Measurements from ENCODE around the gene SDK1. TPM values are rescaled to one million over a fixed set of nuclear protein-coding genes. Genes with fewer than 3 reads are reported as not detected.

Gene SDK1
- total and polyA plus RNA-seq, 8 donors, result 1.6 to 11.2 (median 6.6) TPM

GRCh38 chr7:3588341-3588740 is 287.3 kb downstream of the SDK1 start:
- TF ChIP-seq CTCF (IDR thresholded peaks at IDR 0.05), result no peak
- Histone ChIP-seq H3K27me3 (no peaks in the 10 kb centered on the region), H3K4me3 (no peak overlapping the region), H3K4me1 (peaks cover 0 to 10% (median 5%) of the 10 kb centered on the region in 4 donors), H3K36me3 (no peaks in the 10 kb centered on the region), H3K9me3 (no peaks in the 10 kb centered on the region), H3K27ac (no peak overlapping the region)
- DNase-seq, result peak in 1 of 2 donors; percentile 27
- intact Hi-C loops (cut with DNase I; ENCODE audit: low total_unique reads), result no loop called here
- 31 to 49% (median 37%) methylated on average over 3 of the region's 3 CpGs for WGBS, 5 donors

DNA sequence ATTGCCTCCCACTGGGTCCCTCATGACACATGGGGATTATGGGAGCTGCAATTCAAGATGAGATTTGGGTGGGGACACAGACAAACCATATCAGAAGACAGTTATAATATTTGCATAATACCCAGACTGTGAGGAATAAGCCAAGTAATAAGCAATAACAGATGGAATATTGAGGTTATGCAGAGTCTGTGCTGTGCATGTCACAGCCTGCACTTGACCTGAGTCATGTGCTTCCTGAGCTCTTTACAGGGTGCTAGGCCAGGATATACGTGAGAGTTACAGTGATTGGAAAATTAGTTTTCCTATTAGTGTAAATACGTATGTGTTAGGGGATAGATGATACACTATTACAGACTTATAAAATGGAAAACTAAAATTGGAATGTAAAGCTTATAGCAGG is 288.7 kb downstream of the SDK1 start:
- Histone ChIP-seq H3K4me1 (peaks cover 0 to 5% (median 0%) of the 10 kb centered on the region in 4 donors), H3K36me3 (no peaks in the 10 kb centered on the region), H3K4me3 (no peak overlapping the region), H3K9me3 (no peaks in the 10 kb centered on the region), H3K27me3 (no peaks in the 10 kb centered on the region), H3K27ac (no peak overlapping the region)
- intact Hi-C loops (cut with DNase I; ENCODE audit: low total_unique reads), result no loop called here
- WGBS, 5 donors, result 76 to 88% (median 79%) methylated on average over 2 of the region's 2 CpGs
- DNase-seq, result no peak
- no peak for TF ChIP-seq POLR2AphosphoS5 (IDR thresholded peaks at IDR 0.05)
- TF ChIP-seq EP300 (IDR thresholded peaks at IDR 0.05), result no peak
- no peak for TF ChIP-seq CTCF (IDR thresholded peaks at IDR 0.05)
- TF ChIP-seq POLR2A (IDR thresholded peaks at IDR 0.05), result no peak

DNA sequence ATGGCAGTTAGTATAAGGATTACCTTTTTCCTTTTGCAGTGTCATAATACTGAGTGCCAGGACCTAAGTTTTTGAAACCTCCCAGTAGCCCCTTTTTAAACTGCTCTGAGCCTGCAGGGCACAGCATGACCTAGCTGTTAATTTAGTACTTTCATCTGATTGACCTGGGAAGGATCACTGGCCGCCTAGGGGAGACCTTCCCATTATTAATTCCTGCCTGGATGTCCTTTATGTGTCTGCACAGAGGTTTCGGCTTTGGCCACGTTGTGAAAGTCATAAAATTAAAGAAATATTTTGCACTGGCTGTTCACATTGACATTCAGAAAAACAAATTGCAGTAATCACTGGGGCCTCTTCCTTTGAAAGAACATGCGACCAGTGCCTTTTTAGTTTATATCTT is 290.2 kb downstream of the SDK1 start:
- WGBS, 5 donors, result 73 to 89% (median 85%) methylated on average over 4 of the region's 4 CpGs
- Histone ChIP-seq H3K4me1 (peaks cover 0 to 5% (median 0%) of the 10 kb centered on the region in 4 donors), H3K27ac (no peak overlapping the region), H3K9me3 (no peaks in the 10 kb centered on the region), H3K27me3 (no peaks in the 10 kb centered on the region), H3K4me3 (no peak overlapping the region), H3K36me3 (no peaks in the 10 kb centered on the region)
- no peak for DNase-seq
- TF ChIP-seq CTCF (IDR thresholded peaks at IDR 0.05) (no peak), EP300 (IDR thresholded peaks at IDR 0.05) (no peak), POLR2A (IDR thresholded peaks at IDR 0.05) (no peak), POLR2AphosphoS5 (IDR thresholded peaks at IDR 0.05) (no peak)
- intact Hi-C loops (cut with DNase I; ENCODE audit: low total_unique reads), result no loop called here

- H3K27me3 ChIP-seq, result no peaks in the 10 kb centered on the region
- H3K4me3 ChIP-seq, result no peak overlapping the region
- WGBS, 5 donors, result 79 to 91% (median 83%) methylated on average over 4 of the region's 4 CpGs
- intact Hi-C loops (cut with DNase I; ENCODE audit: low total_unique reads), result no loop called here
- no peak overlapping the region for H3K27ac ChIP-seq
- H3K4me1 ChIP-seq, result peaks cover 0 to 5% (median 0%) of the 10 kb centered on the region in 4 donors
- no peaks in the 10 kb centered on the region for H3K36me3 ChIP-seq
- no peak for DNase-seq
- TF ChIP-seq POLR2A (IDR thresholded peaks at IDR 0.05), result no peak
- TF ChIP-seq CTCF (IDR thresholded peaks at IDR 0.05), result no peak
- no peak for TF ChIP-seq EP300 (IDR thresholded peaks at IDR 0.05)
- no peak for TF ChIP-seq POLR2AphosphoS5 (IDR thresholded peaks at IDR 0.05)
- H3K9me3 ChIP-seq, result no peaks in the 10 kb centered on the region
Observed at GRCh38 chr7:3591944-3592343, 290.9 kb downstream of the SDK1 start.
